GM18517 (cell line): Measurements from ENCODE around the gene KIRREL3.

Source experiments
- ATAC-seq: cut with Tn5 transposase; IDR thresholded peaks from one replicate; pipeline ENCODE4 v1.9.1; 2021; ENCODE audit warnings: mild to moderate bottlenecking, moderate library complexity; ENCODE audit not compliant: unreplicated experiment

The KIRREL3 gene

GRCh38 chr11:126800009-126800408 is 200.6 kb downstream of the KIRREL3 start:
- no peak for ATAC-seq

GRCh38 chr11:126797457-126798169 is 203.0 kb downstream of the KIRREL3 start:
- no peak for ATAC-seq

GRCh38 chr11:126793596-126793995 is 207.0 kb downstream of the KIRREL3 start:
- no peak for ATAC-seq

- no peak for ATAC-seq
Observed at GRCh38 chr11:126791991-126792390, 208.6 kb downstream of the KIRREL3 start.

- ATAC-seq, result no peak
Observed at GRCh38 chr11:126791446-126791845, 209.1 kb downstream of the KIRREL3 start.

GRCh38 chr11:126790550-126791081 is 210.0 kb downstream of the KIRREL3 start:
- no peak for ATAC-seq

GRCh38 chr11:126782810-126783209 is 217.8 kb downstream of the KIRREL3 start:
- no peak for ATAC-seq

GRCh38 chr11:126781942-126782341 is 218.6 kb downstream of the KIRREL3 start:
- no peak for ATAC-seq

GRCh38 chr11:126776119-126776518 is 224.5 kb downstream of the KIRREL3 start:
- no peak for ATAC-seq

GRCh38 chr11:126772267-126772666 is 228.3 kb downstream of the KIRREL3 start:
- ATAC-seq, result no peak

- no peak for ATAC-seq
Observed at GRCh38 chr11:126768702-126769101, 231.9 kb downstream of the KIRREL3 start.

GRCh38 chr11:126766440-126766839 is 234.1 kb downstream of the KIRREL3 start:
- no peak for ATAC-seq

- no peak for ATAC-seq
Observed at GRCh38 chr11:126765196-126765595, 235.4 kb downstream of the KIRREL3 start.

GRCh38 chr11:126764231-126764630 is 236.3 kb downstream of the KIRREL3 start:
- ATAC-seq, result no peak

GRCh38 chr11:126756855-126757254 is 243.7 kb downstream of the KIRREL3 start:
- ATAC-seq, result no peak

- no peak for ATAC-seq
Observed at GRCh38 chr11:126756421-126756820, 244.1 kb downstream of the KIRREL3 start.

- ATAC-seq, result no peak
Observed at GRCh38 chr11:126755526-126755925, 245.0 kb downstream of the KIRREL3 start.

GRCh38 chr11:126754591-126755426 is 245.8 kb downstream of the KIRREL3 start:
- no peak for ATAC-seq

GRCh38 chr11:126753990-126754389 is 246.6 kb downstream of the KIRREL3 start:
- ATAC-seq, result no peak

- no peak for ATAC-seq
Observed at GRCh38 chr11:126751242-126751641, 249.3 kb downstream of the KIRREL3 start.

- ATAC-seq, result no peak
Observed at GRCh38 chr11:126748793-126749192, 251.8 kb downstream of the KIRREL3 start.
